ENCODE results near the gene FAM90A1.
"Not testable (repeated sequence)": the region's sequence is repeated elsewhere in the genome, so short reads cannot be mapped to it uniquely, and the experiment has no call there.

DNA sequence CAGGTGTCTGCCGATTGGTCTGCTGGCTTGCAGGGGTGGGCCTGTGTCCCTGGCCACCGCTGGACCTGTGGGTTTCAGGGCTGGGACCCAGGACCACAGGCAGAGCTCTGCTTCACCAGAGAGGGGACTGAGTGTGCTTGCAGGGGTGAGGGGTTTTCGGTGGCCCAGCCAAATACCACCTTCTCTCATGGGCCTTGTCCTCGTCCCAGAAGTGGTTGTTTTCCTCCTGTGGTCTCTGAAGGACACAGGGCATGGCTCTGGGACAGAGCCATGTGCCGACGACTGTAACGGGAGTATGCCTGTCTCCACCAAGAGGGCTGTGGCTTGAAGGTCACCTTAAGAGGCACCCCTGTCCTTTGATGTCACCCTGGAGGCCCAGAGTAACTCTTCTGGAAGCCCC is 7.3 kb upstream of the FAM90A1 start:
- TF ChIP-seq CTCF (IDR thresholded peaks at IDR 0.05); POLR2A (IDR thresholded peaks at IDR 0.05); POLR2AphosphoS5 (IDR thresholded peaks at IDR 0.05; ENCODE audit: insufficient read depth in 1 of 2, low read depth in 1 of 2): not testable (repeated sequence)

All from vagina (tissue), 2 donors.